ENCODE results near the gene SUN3. TPM values are rescaled to one million over a fixed set of nuclear protein-coding genes. Genes with fewer than 3 reads are reported as not detected.

SUN3 gene
- total and polyA plus RNA-seq, 2 of the 8 experiments (the other 6 are each of a cell fraction or from before 2014, with no cell fraction given) = not detected

DNA sequence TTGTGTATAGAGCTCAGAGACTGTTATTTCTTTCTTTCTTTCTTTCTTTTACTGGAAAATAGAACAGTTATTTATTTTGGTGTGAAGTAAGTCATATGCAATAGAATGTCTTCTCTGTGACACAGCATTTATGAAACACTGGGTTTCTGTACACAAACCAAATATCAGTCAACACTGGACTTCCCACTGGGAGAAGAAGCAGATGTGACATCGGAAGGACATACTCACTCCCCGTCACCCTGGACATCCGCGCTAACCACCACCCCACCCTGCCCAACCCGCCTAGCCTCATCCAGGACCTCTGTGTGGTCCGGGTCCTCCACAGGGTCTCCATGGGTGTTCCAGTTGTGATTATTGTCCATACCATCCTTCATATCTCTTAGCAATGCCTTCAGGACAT, 22.0 kb downstream of the SUN3 start:
- Histone ChIP-seq H3K4me1 (replicated peaks in 1 of 4; ENCODE audit: control insufficient read depth in 3 of 4, insufficient read depth in 4 of 4, low read length in 3 of 4) (no peaks in the 10 kb centered on the region; a peak in 1 of 7 replicates), H3K27me3 (replicated peaks in 1 of 4; ENCODE audit: control insufficient read depth in 3 of 4, extremely low read depth in 1 of 4, insufficient read depth in 3 of 4, low read length in 3 of 4) (peaks cover 0 to 3% (median 0%) of the 10 kb centered on the region in 4 experiments; a peak in 1 of 7 replicates), H3K56ac (replicated peaks; ENCODE audit: insufficient read length, low read depth, low read length) (no peak overlapping the region), H3K4me2 (ENCODE audit: insufficient read depth in 1 of 2, low read depth in 2 of 2, low read length in 2 of 2) (no peak overlapping the region), H2BK120ac (replicated peaks; ENCODE audit: low read depth, low read length) (no peak overlapping the region), H3K14ac (ENCODE audit: insufficient read length) (no peak overlapping the region), H2BK12ac (ENCODE audit: low read depth, low read length) (no peak overlapping the region), H3K36me3 (ENCODE audit: control insufficient read depth in 2 of 4, insufficient read depth in 4 of 4, low read length in 3 of 4) (no peaks in the 10 kb centered on the region), H3K18ac (ENCODE audit: extremely low read depth, low read length) (no peak overlapping the region), H4K20me1 (replicated peaks in 1 of 2; ENCODE audit: control insufficient read depth in 1 of 2, insufficient read depth in 2 of 2, low read length in 2 of 2) (no peaks in the 10 kb centered on the region), H4K8ac (ENCODE audit: extremely low read depth, insufficient read depth, low read length) (no peak overlapping the region), H3K23ac (ENCODE audit: insufficient read length) (no peak overlapping the region), H2AK5ac (ENCODE audit: low read depth, low read length) (no peak overlapping the region), H3K79me1 (ENCODE audit: low read depth, low read length) (no peaks in the 10 kb centered on the region), H3K27ac (ENCODE audit: low read depth, low read length) (no peak overlapping the region), H2AFZ (ENCODE audit: low read length) (no peak overlapping the region), H2BK15ac (ENCODE audit: low read length) (no peak overlapping the region), H3K9me3 (ENCODE audit: insufficient read depth in 2 of 2, low read depth in 1 of 2, low read length in 1 of 2) (no peaks in the 10 kb centered on the region), H2BK5ac (ENCODE audit: low read depth, low read length) (no peak overlapping the region), H3K4me3 (ENCODE audit: extremely low read depth in 1 of 4, insufficient read depth in 2 of 4, low read depth in 3 of 4, low read length in 4 of 4) (no peak overlapping the region), H4K91ac (replicated peaks; ENCODE audit: insufficient read length, low read length) (no peak overlapping the region), H3K9ac (replicated peaks in 1 of 4; ENCODE audit: extremely low read depth in 1 of 4, low read depth in 3 of 4, low read length in 3 of 4) (no peak overlapping the region), H3K4ac (replicated peaks; ENCODE audit: insufficient read length, low read depth, low read length) (no peak overlapping the region), H3K23me2 (ENCODE audit: low read depth, low read length) (no peaks in the 10 kb centered on the region), H4K5ac (ENCODE audit: insufficient read length, low read depth, low read length) (no peak overlapping the region), H3K79me2 (ENCODE audit: control insufficient read depth in 1 of 2, insufficient read depth in 2 of 2, low read length in 2 of 2) (no peaks in the 10 kb centered on the region), H2BK20ac (ENCODE audit: low read length) (no peak overlapping the region)
- ChIA-PET POLR2A (ENCODE audit: partially characterized antibody) (interaction anchor here (0.8 kb wide), 1 partner anchor 16 kb away, joined by 3 read pairs; no protein-coding TSS in a partner anchor), CTCF (ENCODE audit: partially characterized antibody) (interaction anchor here (1.5 kb wide), 1 partner anchor 15 kb away, joined by 4 read pairs; no protein-coding TSS in a partner anchor)
- WGBS, 2 experiments (ENCODE audit: extremely low coverage in 1 of 2, insufficient coverage in 1 of 2, insufficient read length in 1 of 2, insufficient replicate concordance in 2 of 2, low coverage in 1 of 2, low lambda C conversion rate in 2 of 2, missing lambda C conversion rate in 1 of 2) = 79% methylated on average over 6 of the region's 6 CpGs; no CpG with 5 or more reads in 1 of the 2 experiments
- DNase-seq (ENCODE audit: low read depth in 1 of 2, low spot score in 2 of 2) = no peak
- no peak for FAIRE-seq
- no peak for TF ChIP-seq EZH2 (IDR thresholded peaks at IDR 0.05; ENCODE audit: low read depth, low read length, severe bottlenecking)
- TF ChIP-seq, protein P1, sequence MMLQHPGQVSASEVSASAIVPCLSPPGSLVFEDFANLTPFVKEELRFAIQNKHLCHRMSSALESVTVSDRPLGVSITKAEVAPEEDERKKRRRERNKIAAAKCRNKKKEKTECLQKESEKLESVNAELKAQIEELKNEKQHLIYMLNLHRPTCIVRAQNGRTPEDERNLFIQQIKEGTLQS (IDR thresholded peaks at IDR 0.05; ENCODE audit: insufficient read depth, low read depth, low read length) = no peak
- TF ChIP-seq CBX8 (IDR thresholded peaks at IDR 0.05; ENCODE audit: borderline replicate concordance, low read depth, low read length) = no peak
- TF ChIP-seq BCL11A (IDR thresholded peaks at IDR 0.05; ENCODE audit: low read depth in 2 of 2, low read length in 2 of 2) = no peak
- TF ChIP-seq POLR2A (IDR thresholded peaks at IDR 0.05; ENCODE audit: control extremely low read depth in 1 of 2, low read depth in 2 of 2, low read length in 2 of 2) = no peak
- TF ChIP-seq CHD1 (IDR thresholded peaks at IDR 0.05; ENCODE audit: low read depth, low read length) = no peak
- TF ChIP-seq, protein P2, sequence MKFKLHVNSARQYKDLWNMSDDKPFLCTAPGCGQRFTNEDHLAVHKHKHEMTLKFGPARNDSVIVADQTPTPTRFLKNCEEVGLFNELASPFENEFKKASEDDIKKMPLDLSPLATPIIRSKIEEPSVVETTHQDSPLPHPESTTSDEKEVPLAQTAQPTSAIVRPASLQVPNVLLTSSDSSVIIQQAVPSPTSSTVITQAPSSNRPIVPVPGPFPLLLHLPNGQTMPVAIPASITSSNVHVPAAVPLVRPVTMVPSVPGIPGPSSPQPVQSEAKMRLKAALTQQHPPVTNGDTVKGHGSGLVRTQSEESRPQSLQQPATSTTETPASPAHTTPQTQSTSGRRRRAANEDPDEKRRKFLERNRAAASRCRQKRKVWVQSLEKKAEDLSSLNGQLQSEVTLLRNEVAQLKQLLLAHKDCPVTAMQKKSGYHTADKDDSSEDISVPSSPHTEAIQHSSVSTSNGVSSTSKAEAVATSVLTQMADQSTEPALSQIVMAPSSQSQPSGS (IDR thresholded peaks at IDR 0.05; ENCODE audit: low read length) = no peak
- TF ChIP-seq, protein P3, sequence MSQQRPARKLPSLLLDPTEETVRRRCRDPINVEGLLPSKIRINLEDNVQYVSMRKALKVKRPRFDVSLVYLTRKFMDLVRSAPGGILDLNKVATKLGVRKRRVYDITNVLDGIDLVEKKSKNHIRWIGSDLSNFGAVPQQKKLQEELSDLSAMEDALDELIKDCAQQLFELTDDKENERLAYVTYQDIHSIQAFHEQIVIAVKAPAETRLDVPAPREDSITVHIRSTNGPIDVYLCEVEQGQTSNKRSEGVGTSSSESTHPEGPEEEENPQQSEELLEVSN (IDR thresholded peaks at IDR 0.05) = no peak
- TF ChIP-seq SAP30 (IDR thresholded peaks at IDR 0.05; ENCODE audit: insufficient read depth, insufficient replicate concordance, low read length) = no peak
- TF ChIP-seq CREB1 (IDR thresholded peaks at IDR 0.05) = no peak
- no peak for TF ChIP-seq YY1 (IDR thresholded peaks at IDR 0.05; ENCODE audit: low read depth, low read length)
- no peak for TF ChIP-seq SRF (IDR thresholded peaks at IDR 0.05; ENCODE audit: low read depth, low read length)

All from H1 (cell line).